HG03095 (cell line): Measurements from ENCODE around the gene CHRNA10.

ENCODE experiments used
- ATAC-seq: cut with Tn5 transposase; IDR thresholded peaks from one replicate; pipeline ENCODE4 v1.9.1; 2021; ENCODE audit warnings: moderate library complexity; ENCODE audit not compliant: unreplicated experiment

The CHRNA10 gene

DNA sequence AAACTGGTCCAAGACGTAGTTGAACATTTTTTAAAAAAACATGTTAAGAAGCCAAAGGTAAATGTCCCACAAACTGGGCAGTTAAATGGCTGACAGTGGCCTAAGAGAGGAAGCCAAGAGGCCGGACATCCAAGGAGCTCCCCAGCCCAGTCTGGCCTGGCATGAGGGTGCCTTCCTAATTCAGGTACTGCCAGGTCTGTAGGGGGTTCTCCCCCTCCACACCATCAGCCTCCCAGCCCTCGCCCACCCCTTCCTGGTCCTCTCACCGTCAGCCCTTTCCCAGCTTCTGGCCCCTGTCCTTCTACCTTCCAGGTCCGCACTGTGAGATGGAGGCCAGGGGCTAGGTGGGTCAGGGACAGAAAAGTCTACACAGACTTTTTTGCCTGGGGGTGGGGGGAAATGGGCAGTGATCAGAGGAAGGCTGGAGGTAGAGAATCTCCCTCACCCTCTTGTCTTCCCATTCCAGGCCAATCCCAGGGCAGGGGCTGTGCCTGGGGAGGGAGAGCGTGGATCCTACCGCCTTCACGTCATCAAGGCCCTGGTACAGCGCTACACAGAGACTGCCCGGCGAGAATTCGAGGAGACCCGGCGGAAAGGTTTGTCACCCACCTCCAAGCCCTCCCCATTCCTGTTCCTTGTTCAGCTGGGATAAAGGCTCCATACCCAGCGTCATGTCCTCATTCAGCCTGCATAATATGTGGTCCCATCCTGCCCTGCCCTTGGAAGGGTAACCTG is 35.4 kb downstream of the CHRNA10 start:
- no peak for ATAC-seq

DNA sequence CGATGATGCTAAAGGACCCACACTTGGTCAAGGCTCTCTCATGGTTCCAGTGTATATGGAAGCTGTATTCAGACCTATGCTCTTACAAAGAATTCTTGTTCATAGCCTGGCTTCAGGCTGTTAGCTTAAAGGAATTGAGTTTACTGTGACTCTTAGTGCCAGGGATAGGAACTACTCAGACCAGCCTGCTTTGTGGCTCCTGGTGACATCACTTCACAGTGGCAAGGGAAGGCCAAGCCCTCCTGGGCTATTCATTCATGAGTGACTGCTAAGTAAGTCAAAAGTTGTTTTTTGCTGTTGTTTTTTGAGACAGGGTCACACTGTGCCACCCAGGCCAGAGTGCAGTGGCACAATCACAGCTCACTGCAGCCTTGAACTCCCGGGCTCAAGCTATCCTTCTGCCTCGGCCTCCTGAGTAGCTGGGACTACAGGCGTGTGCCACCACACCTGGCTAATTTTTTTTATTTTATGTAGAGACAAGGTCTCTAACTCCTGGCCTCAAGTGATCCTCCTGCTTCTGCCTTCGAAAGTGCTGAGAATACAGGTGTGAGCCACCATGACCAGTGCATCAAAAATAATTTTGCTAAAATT is 39.0 kb downstream of the CHRNA10 start:
- ATAC-seq, result no peak

DNA sequence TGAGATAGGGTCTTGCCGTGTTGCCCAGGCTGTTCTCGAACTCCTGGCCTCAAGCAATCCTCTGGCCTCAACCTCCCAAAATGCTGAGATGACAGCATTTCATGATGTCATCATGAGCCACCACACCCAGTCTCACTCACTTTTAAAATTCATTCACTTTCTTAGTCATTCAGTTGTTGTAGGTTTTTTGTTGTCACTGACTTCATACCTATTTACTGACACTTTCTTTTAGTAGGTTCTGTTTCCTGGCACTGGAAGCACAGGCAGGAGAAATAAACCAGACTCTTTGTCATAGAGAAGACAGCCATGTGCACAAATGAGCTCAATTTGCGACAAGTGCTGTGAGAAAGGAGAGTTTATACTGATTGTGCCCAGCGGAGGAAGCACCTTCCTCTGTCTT is 39.9 kb downstream of the CHRNA10 start:
- ATAC-seq, result no peak

DNA sequence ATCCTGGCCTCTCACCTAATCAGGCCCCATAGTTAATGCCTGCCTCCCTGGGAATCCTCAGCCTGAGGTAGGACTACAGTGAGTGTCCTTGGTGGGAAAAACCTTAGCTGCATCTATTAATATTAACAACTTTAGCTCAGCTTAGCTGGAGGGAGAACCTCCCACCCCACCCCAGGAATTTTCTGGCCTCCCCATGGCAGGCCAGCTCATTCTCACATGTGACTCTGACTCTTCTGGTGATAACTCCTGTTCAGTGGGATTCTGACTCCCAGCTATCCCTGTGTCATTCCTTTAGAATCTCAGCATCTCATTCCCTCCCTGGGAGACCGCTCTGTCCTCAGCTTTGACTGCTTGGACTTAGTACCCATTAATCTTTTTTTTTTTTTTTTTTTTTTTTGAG is 43.9 kb downstream of the CHRNA10 start:
- ATAC-seq, result no peak

DNA sequence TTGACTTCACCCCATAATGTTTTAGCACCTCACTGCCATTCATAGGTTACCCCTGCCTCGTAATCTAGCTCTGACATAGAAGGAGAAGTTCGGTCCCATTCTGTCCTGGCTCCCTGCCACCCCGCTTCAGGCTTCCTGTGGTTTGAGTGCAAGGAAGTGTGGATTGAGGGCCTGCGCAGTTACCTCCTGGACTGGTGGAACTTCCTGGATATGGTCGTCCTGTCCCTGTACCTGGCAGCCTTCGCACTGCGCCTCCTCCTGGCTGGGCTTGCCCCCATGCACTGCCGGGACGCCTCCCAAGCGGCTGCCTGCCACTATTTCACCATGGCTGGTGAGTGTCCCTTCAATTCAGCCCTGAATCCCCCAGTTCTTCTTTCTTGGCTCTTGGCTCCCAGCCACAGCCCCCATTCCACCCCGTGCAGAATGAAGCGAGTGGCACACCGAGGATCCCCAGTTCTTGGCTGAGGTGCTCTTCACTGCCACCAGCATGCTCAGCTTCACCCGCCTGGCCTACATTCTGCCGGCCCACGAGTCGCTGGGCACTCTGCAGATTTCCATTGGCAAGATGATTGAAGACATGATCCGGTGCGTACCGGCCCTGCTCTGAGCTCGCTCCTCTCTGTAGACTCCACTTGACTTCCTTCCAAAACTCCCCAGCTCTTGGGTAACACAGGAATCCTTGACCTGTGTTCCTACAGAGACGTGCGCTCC is 44.8 kb downstream of the CHRNA10 start:
- no peak for ATAC-seq

DNA sequence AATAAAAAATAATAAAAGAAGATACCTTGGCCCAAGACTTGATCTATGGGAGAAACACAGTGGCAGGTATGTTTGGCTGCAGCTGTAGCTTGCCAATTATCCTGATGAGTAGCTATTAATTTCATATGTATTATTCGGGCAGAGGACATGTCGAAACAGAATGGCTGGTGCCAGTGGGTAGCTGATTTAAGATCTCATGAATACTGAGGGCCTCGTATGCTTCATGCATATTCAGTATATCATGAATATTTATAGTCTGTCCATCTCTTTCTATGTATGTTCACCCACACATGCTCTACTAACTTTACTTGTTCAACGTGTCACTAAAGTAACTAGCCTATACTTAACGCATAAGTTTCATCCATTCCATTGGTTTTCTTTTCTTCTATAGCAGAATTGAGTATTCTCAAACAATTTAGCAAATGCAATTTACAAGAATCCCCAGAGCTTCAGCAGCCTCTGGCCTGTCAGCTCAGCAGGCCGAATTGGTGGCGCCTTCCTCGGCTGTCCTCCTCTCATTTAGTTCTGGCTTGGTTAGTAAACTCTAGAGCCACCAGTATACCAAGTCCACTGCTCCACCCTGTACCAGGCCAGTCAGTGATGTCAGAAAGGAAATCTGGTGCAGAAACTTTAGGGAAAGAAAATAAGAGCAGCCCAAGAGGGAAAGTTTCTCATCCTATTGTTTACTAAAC is 47.3 kb downstream of the CHRNA10 start:
- ATAC-seq, result no peak

DNA sequence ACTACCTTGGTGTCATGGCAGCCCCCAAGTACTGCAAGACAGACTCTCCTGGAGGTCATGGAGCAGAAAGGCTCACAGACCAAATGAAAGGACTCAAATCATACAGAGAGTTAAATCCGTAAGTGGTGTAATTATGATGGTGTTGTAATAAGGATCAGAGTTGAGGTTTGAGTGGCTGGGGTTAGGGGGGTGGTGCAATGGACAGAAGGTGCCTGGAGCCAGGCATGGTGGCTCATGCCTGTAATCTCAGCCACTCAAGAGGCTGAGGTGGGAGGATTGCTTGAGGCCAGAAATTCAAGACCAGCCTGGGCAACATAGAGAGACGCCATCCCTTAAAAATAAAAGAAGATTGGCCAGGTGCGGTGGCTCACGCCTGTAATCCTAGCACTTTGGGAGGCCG is 48.1 kb downstream of the CHRNA10 start:
- ATAC-seq, result no peak

DNA sequence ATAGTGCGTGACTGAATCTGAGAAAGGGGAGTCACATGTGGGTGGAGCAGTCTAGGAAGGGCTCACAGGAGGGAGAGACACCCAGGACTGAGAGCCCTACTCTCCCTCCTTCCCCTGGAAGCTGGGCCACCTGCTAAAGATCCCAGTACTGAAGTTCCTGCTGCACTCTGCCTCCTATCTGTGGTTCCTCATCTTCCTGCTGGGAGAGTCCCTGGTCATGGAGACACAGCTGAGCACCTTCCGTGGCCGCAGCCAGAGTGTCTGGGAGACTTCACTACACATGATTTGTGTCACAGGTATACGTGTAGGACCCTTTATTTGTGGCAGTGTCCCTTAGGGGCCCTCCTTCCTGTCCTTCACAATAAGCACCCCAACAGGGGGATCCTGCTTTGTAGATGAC is 48.7 kb downstream of the CHRNA10 start:
- no peak for ATAC-seq

DNA sequence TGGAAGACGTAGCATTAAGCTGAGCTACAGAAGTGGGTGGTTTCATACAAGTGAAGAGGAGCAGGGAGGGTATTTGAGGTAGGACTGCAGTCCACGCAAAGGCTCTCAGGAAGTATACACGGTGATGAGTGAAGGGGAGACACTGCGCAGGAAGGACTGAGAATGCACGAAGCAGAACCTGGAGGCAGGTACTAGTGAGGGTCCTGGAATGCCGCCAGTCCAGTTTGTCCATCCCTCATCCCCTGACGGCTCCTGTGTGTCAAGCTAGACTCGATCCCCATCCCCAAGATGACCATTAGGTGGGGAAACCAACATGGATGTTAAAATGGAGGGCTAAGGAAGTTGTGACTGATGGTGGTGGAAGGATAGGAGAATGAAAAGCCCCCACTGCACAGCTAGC is 53.2 kb downstream of the CHRNA10 start:
- ATAC-seq, result no peak

DNA sequence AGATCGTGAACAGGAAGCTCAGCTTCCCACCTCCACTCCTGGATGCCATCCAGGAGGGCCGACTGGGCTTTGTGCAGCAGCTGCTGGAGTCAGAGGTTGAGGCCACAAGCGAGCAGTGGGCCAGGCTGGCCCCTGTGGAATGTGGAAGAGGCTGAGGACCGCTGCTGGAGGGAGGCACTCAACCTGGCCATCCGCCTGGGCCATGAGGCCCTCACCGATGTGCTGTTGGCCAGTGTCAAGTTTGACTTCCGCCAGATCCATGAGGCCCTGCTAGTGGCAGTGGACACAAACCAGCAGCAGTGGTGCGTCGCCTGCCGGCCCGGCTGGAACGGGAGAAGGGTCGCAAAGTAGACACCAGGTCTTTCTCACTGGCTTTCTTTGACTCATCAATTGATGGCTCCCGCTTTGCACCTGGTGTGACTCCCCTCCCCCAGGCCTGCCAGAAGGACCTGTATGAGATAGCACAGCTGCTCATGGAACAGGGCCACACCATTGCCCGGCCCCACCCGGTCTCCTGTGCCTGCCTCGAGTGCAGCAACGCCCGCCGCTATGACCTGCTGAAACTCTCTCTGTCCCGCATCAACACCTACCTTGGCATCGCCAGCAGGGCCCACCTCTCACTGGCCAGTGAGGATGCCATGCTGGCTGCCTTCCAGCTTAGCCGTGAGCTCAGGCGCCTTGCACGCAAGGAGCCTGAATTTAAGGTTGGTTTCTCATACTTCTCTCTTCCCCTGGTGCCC is 54.3 kb downstream of the CHRNA10 start:
- ATAC-seq, result no peak

DNA sequence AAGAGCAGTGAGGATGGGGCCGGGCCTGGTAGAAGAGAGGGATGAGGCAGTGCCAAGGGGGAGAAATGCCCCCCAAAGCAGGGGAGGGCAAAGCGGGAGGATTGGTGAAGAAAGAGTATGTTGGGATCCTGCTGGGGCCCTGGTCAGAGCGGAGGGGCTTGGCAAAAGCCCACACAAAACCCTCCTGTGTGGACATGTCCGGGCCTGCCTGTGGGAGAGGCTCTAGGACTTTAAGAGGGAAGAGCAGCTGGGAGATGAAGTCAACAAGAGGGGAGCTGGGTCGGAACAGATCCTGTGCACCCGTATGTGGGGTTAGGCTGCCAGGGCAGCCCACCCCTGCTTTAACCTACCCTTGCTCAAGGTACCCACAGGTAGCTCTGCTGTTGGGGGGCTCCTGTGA is 55.2 kb downstream of the CHRNA10 start:
- no peak for ATAC-seq
